H9 (cell line): Measurements from ENCODE around the gene GRIN2A. TPM values are rescaled to one million over a fixed set of nuclear protein-coding genes. Genes with fewer than 3 reads are reported as not detected.

Experiments
- DNase-seq: peaks from one replicate; pipeline ENCODE4 v3.0.0-alpha.2; 2017
- H2AFZ ChIP-seq: one replicate; pipeline ENCODE4 v1.6.1; 2013; ENCODE audit warnings: mild to moderate bottlenecking, low read length, control low read depth, moderate library complexity
- H2AK5ac ChIP-seq: 2 replicates; pipeline ENCODE4 v1.6.1; 2013; ENCODE audit warnings: low read length, control low read depth, mixed read lengths; ENCODE audit not compliant: insufficient read length
- H2BK120ac ChIP-seq: one replicate; pipeline ENCODE4 v1.6.1; 2013; ENCODE audit warnings: low read depth, mild to moderate bottlenecking, low read length, control low read depth, inconsistent platforms; ENCODE audit not compliant: poor library complexity, severe bottlenecking
- H2BK12ac ChIP-seq: 2 replicates; pipeline ENCODE4 v1.6.1; 2013; ENCODE audit warnings: low read length, control low read depth, mixed read lengths, low read depth; ENCODE audit not compliant: insufficient read length
- H2BK15ac ChIP-seq: 2 replicates; pipeline ENCODE4 v1.6.1; 2013; ENCODE audit warnings: low read depth, low read length, control low read depth
- H2BK20ac ChIP-seq: one replicate; pipeline ENCODE4 v1.6.1; 2013; ENCODE audit warnings: low read depth, mild to moderate bottlenecking, low read length, control low read depth, inconsistent platforms; ENCODE audit not compliant: poor library complexity, severe bottlenecking
- H2BK5ac ChIP-seq: 2 replicates; pipeline ENCODE4 v1.6.1; 2013; ENCODE audit warnings: low read length, control low read depth, mixed read lengths; ENCODE audit not compliant: insufficient read length
- H3K14ac ChIP-seq: 2 replicates; pipeline ENCODE4 v1.6.1; 2013; ENCODE audit warnings: low read length, control low read depth; ENCODE audit not compliant: insufficient read depth
- H3K18ac ChIP-seq: 2 replicates; pipeline ENCODE4 v1.6.1; 2013; ENCODE audit warnings: low read depth, mild to moderate bottlenecking, mixed read lengths, low read length, control low read depth; ENCODE audit not compliant: insufficient read length
- H3K23ac ChIP-seq: 2 replicates; pipeline ENCODE4 v1.6.1; 2013; ENCODE audit warnings: low read length, control low read depth, mixed read lengths, low read depth; ENCODE audit not compliant: insufficient read length
- H3K23me2 ChIP-seq: 2 replicates; pipeline ENCODE4 v1.6.1; 2013; ENCODE audit warnings: low read depth, mild to moderate bottlenecking, mixed read lengths, low read length, control low read depth; ENCODE audit not compliant: insufficient read length, poor library complexity, severe bottlenecking
- H3K27ac ChIP-seq: 2 replicates; pipeline ENCODE4 v1.5.1; 2013; ENCODE audit warnings: low read length, control low read depth, mixed read lengths, low read depth; ENCODE audit not compliant: insufficient read length
- H3K27me3 ChIP-seq: 2 replicates; pipeline ENCODE4 v1.6.1; 2013; ENCODE audit warnings: low read length, control low read depth, inconsistent platforms; ENCODE audit not compliant: insufficient read depth
- H3K4ac ChIP-seq: 2 replicates; pipeline ENCODE4 v1.6.1; 2013; ENCODE audit warnings: low read depth, mild to moderate bottlenecking, control low read depth, inconsistent platforms, low read length, moderate library complexity
- H3K4me1 ChIP-seq: 2 replicates; pipeline ENCODE4 v1.6.1; 2013; ENCODE audit warnings: low read length, control low read depth, inconsistent platforms; ENCODE audit not compliant: insufficient read depth
- H3K4me2 ChIP-seq: 2 replicates; pipeline ENCODE4 v1.6.1; 2013; ENCODE audit warnings: low read length, control low read depth, mixed read lengths; ENCODE audit not compliant: insufficient read length, insufficient read depth
- H3K56ac ChIP-seq: 2 replicates; pipeline ENCODE4 v1.6.1; 2013; ENCODE audit warnings: low read depth, mild to moderate bottlenecking, mixed read lengths, low read length, control low read depth; ENCODE audit not compliant: insufficient read length
- H3K79me1 ChIP-seq: 2 replicates; pipeline ENCODE4 v1.6.1; 2013; ENCODE audit warnings: low read depth, mild to moderate bottlenecking, moderate library complexity, low read length, control low read depth, inconsistent platforms; ENCODE audit not compliant: insufficient read depth, poor library complexity, severe bottlenecking
- H3K79me2 ChIP-seq: 2 replicates; pipeline ENCODE4 v1.6.1; 2013; ENCODE audit warnings: low read length, control low read depth, inconsistent platforms; ENCODE audit not compliant: insufficient read depth
- H3K9ac ChIP-seq: 2 replicates; pipeline ENCODE4 v1.6.1; 2013; ENCODE audit warnings: low read length, control low read depth, mixed read lengths; ENCODE audit not compliant: insufficient read length; ENCODE audit errors: extremely low read depth
- H3K9me3 ChIP-seq: one replicate; pipeline ENCODE4 v1.6.1; 2013; ENCODE audit warnings: low read depth, low read length, inconsistent platforms; ENCODE audit not compliant: control insufficient read depth
- H3T11ph ChIP-seq: one replicate; pipeline ENCODE4 v1.6.1; 2013; ENCODE audit warnings: mild to moderate bottlenecking, low read length, control low read depth, inconsistent platforms
- H4K20me1 ChIP-seq: one replicate; pipeline ENCODE4 v1.6.1; 2013; ENCODE audit not compliant: control insufficient read depth, insufficient read length, insufficient read depth
- H4K5ac ChIP-seq: 2 replicates; pipeline ENCODE4 v1.6.1; 2013; ENCODE audit warnings: low read depth, mild to moderate bottlenecking, mixed read lengths, low read length, control low read depth; ENCODE audit not compliant: insufficient read length
- H4K8ac ChIP-seq: replicated peaks from 2 replicates; pipeline ENCODE4 v1.6.1; 2013; ENCODE audit warnings: low read length, control low read depth, mixed read lengths, low read depth; ENCODE audit not compliant: insufficient read length
- H4K91ac ChIP-seq: 2 replicates; pipeline ENCODE4 v1.6.1; 2013; ENCODE audit warnings: low read depth, mild to moderate bottlenecking, moderate library complexity, mixed read lengths, low read length, control low read depth; ENCODE audit not compliant: insufficient read length
- H3K27ac Mint-ChIP-seq, 3 experiments: 2 replicates in 2 of 3; 3 replicates in 1 of 3; pipeline ENCODE4 v1.8.0; 2020 to 2021; ENCODE audit warnings: mixed read lengths in 3 of 3, mild to moderate bottlenecking in 1 of 3, moderate library complexity in 1 of 3
- H3K27me3 Mint-ChIP-seq: 2 replicates; pipeline ENCODE4 v1.8.0; 2021; ENCODE audit warnings: low read depth, mild to moderate bottlenecking, moderate library complexity, mixed read lengths
- H3K36me3 Mint-ChIP-seq, 3 experiments: 2 replicates in 2 of 3; 3 replicates in 1 of 3; pipeline ENCODE4 v1.8.0; 2020 to 2021; ENCODE audit warnings: low read depth in 3 of 3, mixed read lengths in 3 of 3; ENCODE audit not compliant: insufficient read depth in 1 of 3
- H3K4me1 Mint-ChIP-seq, 2 experiments: 2 replicates each; pipeline ENCODE4 v1.8.0; 2020; ENCODE audit warnings: mixed read lengths in 2 of 2
- H3K4me3 Mint-ChIP-seq, 2 experiments: 2 replicates in 1 of 2; 3 replicates in 1 of 2; pipeline ENCODE4 v1.8.0; 2020 to 2021; ENCODE audit warnings: mild to moderate bottlenecking in 2 of 2, mixed read lengths in 2 of 2, moderate library complexity in 1 of 2
- H3K9me3 Mint-ChIP-seq, 2 experiments: 2 replicates in 1 of 2; 3 replicates in 1 of 2; pipeline ENCODE4 v1.8.0; 2020; ENCODE audit warnings: mild to moderate bottlenecking in 2 of 2, mixed read lengths in 2 of 2, moderate library complexity in 1 of 2
- WGBS: extraction: QIAGEN DNeasy Blood & Tissue Kit; methylation state at CpG from one replicate; pipeline ENCODE4 v1.1.7; 2013; ENCODE audit warnings: missing lambda C conversion rate, low lambda C conversion rate, mixed read lengths; ENCODE audit not compliant: insufficient read length; ENCODE audit errors: extremely low coverage; 5-methylcytosine and 5-hydroxymethylcytosine counted together
- total RNA-seq: library from RNA; stranded (reverse); gene quantifications from 2 replicates; pipeline ENCODE4 v1.2.1, GENCODE V29; 2021
- TF ChIP-seq, protein P1 (sequence below): fragments of 200-600 bp; sonication (generic); conservative IDR thresholded peaks from 3 replicates; pipeline ENCODE4 v1.8.0; 2021; ENCODE audit warnings: antibody characterized with exemption, mild to moderate bottlenecking

Gene GRIN2A
- total RNA-seq, 1 experiment from 2014 or later, result 1.5 TPM

DNA sequence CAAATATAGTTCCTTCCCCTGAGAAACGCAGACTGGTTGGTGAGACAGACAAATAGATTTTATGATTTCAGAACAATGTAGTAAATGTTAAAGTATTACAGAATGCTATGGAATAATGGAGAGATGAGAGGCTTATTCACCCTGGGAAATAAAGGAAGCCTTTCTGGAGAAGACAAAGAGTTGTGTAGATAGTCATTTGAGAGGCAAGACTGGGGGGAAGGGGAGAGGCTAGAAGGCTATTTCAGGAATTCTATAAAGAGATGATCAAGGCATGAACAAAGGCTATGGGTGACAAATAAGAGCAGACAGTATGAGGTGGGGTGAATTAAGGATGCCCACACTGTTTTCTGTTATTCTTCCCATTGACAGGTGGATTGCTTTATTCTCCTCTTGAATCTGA, 211.4 kb downstream of the GRIN2A start:
- H3K27ac ChIP-seq, result no peak overlapping the region
- peaks cover 30% of the 10 kb centered on the region in 2 experiments for H3K4me1 Mint-ChIP-seq
- H3K27me3 Mint-ChIP-seq, result peaks cover 44% of the 10 kb centered on the region
- no peak overlapping the region for H2BK15ac ChIP-seq
- H3K79me1 ChIP-seq, result no peaks in the 10 kb centered on the region
- no peak overlapping the region for H3K23ac ChIP-seq
- H3K4ac ChIP-seq, result no peak overlapping the region
- no peak overlapping the region for H2AFZ ChIP-seq
- no peak overlapping the region for H2BK120ac ChIP-seq
- H3K14ac ChIP-seq, result no peak overlapping the region
- H3K4me2 ChIP-seq, result no peak overlapping the region
- peaks cover 2 to 19% (median 11%) of the 10 kb centered on the region in 3 experiments; a peak in 5 of 7 replicates for H3K36me3 Mint-ChIP-seq
- H2BK12ac ChIP-seq, result no peak overlapping the region
- no peak overlapping the region for H3K56ac ChIP-seq
- no peak overlapping the region for H4K91ac ChIP-seq
- H3K18ac ChIP-seq, result no peak overlapping the region
- H3K4me1 ChIP-seq, result peaks cover 10% of the 10 kb centered on the region
- TF ChIP-seq, protein P1, sequence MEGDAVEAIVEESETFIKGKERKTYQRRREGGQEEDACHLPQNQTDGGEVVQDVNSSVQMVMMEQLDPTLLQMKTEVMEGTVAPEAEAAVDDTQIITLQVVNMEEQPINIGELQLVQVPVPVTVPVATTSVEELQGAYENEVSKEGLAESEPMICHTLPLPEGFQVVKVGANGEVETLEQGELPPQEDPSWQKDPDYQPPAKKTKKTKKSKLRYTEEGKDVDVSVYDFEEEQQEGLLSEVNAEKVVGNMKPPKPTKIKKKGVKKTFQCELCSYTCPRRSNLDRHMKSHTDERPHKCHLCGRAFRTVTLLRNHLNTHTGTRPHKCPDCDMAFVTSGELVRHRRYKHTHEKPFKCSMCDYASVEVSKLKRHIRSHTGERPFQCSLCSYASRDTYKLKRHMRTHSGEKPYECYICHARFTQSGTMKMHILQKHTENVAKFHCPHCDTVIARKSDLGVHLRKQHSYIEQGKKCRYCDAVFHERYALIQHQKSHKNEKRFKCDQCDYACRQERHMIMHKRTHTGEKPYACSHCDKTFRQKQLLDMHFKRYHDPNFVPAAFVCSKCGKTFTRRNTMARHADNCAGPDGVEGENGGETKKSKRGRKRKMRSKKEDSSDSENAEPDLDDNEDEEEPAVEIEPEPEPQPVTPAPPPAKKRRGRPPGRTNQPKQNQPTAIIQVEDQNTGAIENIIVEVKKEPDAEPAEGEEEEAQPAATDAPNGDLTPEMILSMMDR, result no peak
- no peak overlapping the region for H3K27ac Mint-ChIP-seq
- H3T11ph ChIP-seq, result no peak overlapping the region
- no peak overlapping the region for H2AK5ac ChIP-seq
- H3K27me3 ChIP-seq, result peaks cover 8% of the 10 kb centered on the region; the same call in 1 of the 2 replicates
- H3K9ac ChIP-seq, result no peak overlapping the region
- no peak overlapping the region for H4K5ac ChIP-seq
- peaks cover 13 to 17% of the 10 kb centered on the region in 2 experiments for H3K9me3 Mint-ChIP-seq
- DNase-seq, result no peak
- H3K79me2 ChIP-seq, result no peaks in the 10 kb centered on the region; the same call in 1 of the 2 replicates
- no peak overlapping the region for H3K4me3 Mint-ChIP-seq
- no CpG with 5 or more reads among the region's 1 CpG for WGBS
- no peaks in the 10 kb centered on the region for H3K9me3 ChIP-seq
- H2BK20ac ChIP-seq, result no peak overlapping the region
- H2BK5ac ChIP-seq, result no peak overlapping the region
- no peaks in the 10 kb centered on the region for H3K23me2 ChIP-seq
- no peak overlapping the region for H4K8ac ChIP-seq
- H4K20me1 ChIP-seq, result no peaks in the 10 kb centered on the region
